ENCODE results near the gene STAT5A.

DNA sequence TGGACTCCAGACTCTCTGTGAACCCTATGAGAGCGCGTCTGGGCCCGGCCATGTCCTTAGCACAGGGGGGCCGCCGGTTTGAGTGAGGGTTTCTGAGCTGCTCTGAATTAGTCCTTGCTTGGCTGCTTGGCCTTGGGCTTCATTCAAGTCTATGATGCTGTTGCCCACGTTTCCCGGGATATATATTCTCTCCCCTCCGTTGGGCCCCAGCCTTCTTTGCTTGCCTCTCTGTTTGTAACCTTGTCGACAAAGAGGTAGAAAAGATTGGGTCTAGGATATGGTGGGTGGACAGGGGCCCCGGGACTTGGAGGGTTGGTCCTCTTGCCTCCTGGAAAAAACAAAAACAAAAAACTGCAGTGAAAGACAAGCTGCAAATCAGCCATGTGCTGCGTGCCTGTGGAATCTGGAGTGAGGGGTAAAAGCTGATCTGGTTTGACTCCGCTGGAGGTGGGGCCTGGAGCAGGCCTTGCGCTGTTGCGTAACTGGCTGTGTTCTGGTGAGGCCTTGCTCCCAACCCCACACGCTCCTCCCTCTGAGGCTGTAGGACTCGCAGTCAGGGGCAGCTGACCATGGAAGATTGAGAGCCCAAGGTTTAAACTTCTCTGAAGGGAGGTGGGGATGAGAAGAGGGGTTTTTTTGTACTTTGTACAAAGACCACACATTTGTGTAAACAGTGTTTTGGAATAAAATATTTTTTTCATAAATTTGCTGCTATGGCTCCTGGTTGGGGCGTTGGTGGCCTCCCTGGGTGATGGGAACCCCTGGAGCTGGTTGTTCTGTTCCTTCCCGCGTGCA lies 23.1 kb downstream of the STAT5A start:
- TF ChIP-seq, protein P1, sequence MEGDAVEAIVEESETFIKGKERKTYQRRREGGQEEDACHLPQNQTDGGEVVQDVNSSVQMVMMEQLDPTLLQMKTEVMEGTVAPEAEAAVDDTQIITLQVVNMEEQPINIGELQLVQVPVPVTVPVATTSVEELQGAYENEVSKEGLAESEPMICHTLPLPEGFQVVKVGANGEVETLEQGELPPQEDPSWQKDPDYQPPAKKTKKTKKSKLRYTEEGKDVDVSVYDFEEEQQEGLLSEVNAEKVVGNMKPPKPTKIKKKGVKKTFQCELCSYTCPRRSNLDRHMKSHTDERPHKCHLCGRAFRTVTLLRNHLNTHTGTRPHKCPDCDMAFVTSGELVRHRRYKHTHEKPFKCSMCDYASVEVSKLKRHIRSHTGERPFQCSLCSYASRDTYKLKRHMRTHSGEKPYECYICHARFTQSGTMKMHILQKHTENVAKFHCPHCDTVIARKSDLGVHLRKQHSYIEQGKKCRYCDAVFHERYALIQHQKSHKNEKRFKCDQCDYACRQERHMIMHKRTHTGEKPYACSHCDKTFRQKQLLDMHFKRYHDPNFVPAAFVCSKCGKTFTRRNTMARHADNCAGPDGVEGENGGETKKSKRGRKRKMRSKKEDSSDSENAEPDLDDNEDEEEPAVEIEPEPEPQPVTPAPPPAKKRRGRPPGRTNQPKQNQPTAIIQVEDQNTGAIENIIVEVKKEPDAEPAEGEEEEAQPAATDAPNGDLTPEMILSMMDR (IDR thresholded peaks at IDR 0.05) = no peak
- no peak for TF ChIP-seq POLR2A (IDR thresholded peaks at IDR 0.05)
